HG02571 (cell line): ENCODE results near the gene ANO4.

Experiments used
- ATAC-seq: cut with Tn5 transposase; IDR thresholded peaks from one replicate; pipeline ENCODE4 v1.9.1; 2021; ENCODE audit warnings: mild to moderate bottlenecking, moderate library complexity; ENCODE audit not compliant: unreplicated experiment

ANO4 gene

DNA sequence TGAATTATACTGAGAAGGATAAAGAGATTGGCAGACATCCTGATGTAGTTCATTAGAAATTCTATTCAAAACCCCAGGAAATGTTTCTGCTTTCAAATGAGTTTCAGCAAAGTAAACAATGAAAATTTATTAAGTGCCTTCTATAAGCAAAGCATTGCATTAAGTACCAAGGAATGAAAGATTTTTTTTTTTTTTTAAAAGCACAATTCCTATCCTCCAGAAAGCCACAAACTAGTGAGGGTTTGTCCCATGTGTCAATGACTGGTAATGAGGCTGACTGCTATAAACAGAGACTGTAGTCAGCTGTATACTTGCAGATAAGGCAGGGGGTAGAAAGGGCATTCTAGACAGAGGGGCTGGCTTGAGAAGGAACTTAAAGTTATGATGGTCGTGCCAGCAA lies 6.7 kb downstream of the ANO4 start:
- ATAC-seq, result no peak

- ATAC-seq, result no peak
Observed at GRCh38 chr12:100808777-100809176, 14.2 kb downstream of the ANO4 start.

- no peak for ATAC-seq
Observed at GRCh38 chr12:100820314-100820713, 25.7 kb downstream of the ANO4 start.

DNA sequence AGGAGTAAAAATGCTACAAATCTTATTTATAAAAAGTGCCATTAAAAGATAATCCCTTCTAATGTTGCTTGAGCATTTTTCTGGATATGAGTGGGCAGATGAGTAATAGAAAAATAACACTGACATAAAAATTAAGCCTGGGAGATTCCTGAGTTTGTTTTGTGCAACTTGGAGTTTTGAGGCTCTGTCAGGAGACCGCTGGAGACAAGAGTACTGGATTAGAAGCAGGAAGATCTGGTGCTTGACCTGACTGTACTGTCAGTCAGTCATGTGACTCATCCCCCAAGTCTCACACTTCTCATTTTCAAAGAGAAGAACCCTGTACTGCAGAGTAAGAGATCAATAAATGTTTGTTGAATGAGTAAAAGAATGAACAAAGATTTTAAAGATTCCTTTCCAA lies 29.4 kb downstream of the ANO4 start:
- ATAC-seq, result no peak

GRCh38 chr12:100824476-100824875 lies 29.9 kb downstream of the ANO4 start:
- no peak for ATAC-seq

DNA sequence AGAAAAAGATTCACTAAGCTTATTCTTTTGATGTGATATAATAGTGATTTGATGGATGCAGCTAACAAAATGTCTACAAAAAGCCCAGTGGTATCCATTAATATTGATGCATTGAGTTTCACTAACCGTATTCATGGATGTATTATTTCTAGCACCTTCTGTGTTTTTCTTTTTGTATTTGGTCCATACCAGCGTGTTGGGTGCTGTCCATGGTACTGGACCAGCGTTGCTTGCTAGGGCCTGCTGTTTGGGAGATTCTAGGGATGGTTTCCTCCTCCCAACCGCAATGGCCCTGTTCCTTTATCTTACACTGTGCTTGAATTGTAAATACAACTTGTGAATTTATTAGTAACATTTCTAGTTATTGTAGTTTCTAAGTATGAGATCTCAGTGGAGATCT lies 31.7 kb downstream of the ANO4 start:
- no peak for ATAC-seq

- no peak for ATAC-seq
Observed at GRCh38 chr12:100827901-100828520, 33.4 kb downstream of the ANO4 start.

- no peak for ATAC-seq
Observed at GRCh38 chr12:100830003-100830795, 35.6 kb downstream of the ANO4 start.

DNA sequence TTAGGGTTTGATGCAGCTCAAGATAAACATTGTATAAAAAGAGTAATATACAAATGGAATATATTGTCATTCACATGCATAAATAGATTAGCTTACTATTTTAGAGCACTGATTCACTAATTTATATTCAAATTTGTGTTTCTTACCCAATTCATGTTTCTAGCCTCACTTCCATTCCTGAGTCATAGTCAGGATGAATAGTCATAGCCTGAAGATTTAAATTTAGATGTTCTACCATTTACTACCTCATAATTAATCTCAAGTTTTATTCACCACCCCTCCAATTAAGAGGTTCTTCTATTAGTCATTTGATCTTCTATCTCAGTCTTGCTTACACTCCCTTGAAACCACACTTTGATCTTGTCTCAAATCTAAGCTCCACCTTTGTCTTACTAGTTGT lies 38.7 kb downstream of the ANO4 start:
- no peak for ATAC-seq

GRCh38 chr12:100840748-100841147 lies 46.2 kb downstream of the ANO4 start:
- ATAC-seq, result no peak

- no peak for ATAC-seq
Observed at GRCh38 chr12:100842156-100842555, 47.6 kb downstream of the ANO4 start.

GRCh38 chr12:100843061-100843460 lies 48.5 kb downstream of the ANO4 start:
- no peak for ATAC-seq

DNA sequence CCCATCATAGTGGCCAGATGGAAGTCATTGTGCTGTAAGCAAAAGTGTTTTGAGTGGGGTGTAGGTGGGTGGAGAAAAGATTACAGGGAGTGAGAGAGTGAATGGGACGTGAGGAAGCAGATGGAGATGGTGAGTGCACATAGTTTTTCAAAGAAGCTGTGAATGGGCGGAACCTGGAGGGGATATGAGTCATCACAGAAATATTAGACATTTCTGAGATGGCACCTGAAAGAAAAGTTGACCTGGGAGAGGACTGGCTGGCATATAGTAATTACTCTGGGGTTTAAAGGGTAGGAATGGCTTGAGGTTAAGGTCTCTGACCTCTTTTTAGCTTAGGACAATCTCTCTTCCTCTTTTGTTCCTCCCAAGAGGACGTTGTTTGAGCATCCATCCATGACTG lies 50.5 kb downstream of the ANO4 start:
- no peak for ATAC-seq

- no peak for ATAC-seq
Observed at GRCh38 chr12:100851637-100852036, 57.1 kb downstream of the ANO4 start.

DNA sequence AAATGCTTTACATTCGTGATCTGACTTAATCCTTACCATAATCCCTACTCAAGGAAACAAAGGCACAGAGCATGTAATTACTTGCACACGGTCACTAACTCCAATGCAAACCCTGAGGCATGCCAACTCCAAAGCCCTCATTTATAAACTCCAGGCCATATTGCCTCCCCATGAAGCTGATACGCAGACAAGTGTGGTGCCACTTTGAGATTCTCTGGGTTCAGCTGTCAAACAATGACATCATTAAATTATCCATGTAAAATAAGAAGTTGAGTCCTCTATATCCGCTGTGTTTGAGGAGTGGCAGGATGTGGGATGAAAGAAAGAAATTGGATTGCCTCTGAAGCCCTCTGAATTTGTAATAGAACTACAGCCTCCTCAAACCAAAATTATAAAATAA lies 62.8 kb downstream of the ANO4 start:
- ATAC-seq, result no peak

GRCh38 chr12:100857971-100858370 lies 63.4 kb downstream of the ANO4 start:
- no peak for ATAC-seq

- ATAC-seq, result no peak
Observed at GRCh38 chr12:100858656-100859055, 64.1 kb downstream of the ANO4 start.

DNA sequence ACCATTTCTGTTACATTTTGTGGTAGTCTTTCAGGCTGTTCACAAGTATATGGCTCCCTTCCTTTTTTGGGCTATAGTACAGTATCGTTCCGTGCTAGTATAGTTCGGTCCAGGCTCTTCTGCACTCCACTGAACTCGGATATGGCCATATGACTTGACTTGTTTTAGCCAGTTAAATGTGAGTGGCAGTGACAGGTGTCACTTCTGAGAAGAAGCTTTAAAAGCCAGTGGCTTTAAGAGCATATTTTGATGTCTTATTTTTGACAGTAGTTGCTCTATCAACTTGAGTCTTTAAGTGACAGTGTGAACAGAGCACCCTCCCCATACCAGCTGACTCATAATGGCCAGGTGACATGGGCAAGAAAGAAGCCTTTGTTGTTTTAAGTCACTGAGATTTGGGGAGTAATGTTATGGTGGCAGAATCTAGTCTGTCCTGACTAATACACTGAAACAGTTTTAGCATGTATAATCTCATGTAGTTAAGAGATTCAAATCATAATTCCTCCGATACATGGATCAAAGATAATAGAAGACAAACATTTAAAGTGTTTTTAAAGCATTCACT lies 64.6 kb downstream of the ANO4 start:
- no peak for ATAC-seq

DNA sequence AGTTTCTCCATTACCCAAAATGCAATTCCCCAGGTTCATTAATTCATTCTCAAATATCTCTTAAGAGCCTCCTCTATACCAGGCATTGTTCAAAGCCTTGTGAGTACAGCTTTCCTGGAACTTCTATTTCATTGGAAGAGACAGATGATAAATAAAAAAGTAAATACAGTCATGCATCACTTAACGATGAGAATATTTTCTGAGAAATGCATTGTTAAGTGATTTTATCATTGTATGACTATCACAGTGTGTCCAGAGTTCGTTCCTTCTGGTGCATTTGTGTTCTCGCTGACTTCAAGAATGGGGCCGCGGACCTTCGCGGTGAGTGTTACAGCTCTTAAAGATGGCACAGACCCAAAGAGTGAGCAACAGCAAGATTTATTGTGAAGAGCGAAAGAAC lies 66.0 kb downstream of the ANO4 start:
- no peak for ATAC-seq

- no peak for ATAC-seq
Observed at GRCh38 chr12:100862676-100863075, 68.1 kb downstream of the ANO4 start.

DNA sequence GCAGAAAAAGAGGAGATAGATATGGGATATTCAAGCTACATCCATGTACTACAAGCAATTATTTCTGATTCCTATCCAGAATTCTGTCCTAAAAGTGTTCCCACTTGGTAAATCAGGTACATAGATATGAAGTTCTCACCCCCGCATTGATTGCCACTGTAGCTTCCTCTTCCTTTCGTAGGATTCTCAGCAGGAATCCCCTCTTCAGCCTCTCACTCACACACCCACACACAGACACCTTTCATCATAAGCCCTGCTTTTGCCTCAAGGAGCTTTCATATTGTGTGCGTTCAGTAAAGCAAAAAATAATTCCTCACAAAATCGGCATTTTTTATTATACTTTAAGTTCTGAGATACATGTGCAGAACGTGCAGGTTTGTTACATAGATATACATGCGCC lies 69.8 kb downstream of the ANO4 start:
- ATAC-seq, result no peak

GRCh38 chr12:100867639-100868393 lies 73.2 kb downstream of the ANO4 start:
- no peak for ATAC-seq
